Peyer's patch (tissue), 4 donors: ENCODE measurements around the gene TMA7. TPM values are rescaled to one million over a fixed set of nuclear protein-coding genes. Genes with fewer than 3 reads are reported as not detected.

Experiments used
- DNase-seq, 3 donors: peaks; one replicate each; pipeline ENCODE4 v3.0.0-alpha.2; 2017 to 2019
- H3K27ac ChIP-seq, 4 donors: fragments of 200-600 bp; sonication (generic); one replicate each; pipeline ENCODE4 v1.5.1; 2016 to 2019
- H3K27me3 ChIP-seq, 2 donors: fragments of 200-600 bp; sonication (generic); one replicate each; pipeline ENCODE4 v1.5.1; 2019
- H3K36me3 ChIP-seq, 3 donors: fragments of 200-600 bp; sonication (generic); one replicate each; pipeline ENCODE4 v1.5.1; 2016 to 2019
- H3K4me1 ChIP-seq, 4 donors: fragments of 200-600 bp; sonication (generic); one replicate each; pipeline ENCODE4 v1.5.1; 2016 to 2019
- H3K4me3 ChIP-seq, 4 donors: fragments of 200-600 bp; sonication (generic); 1 replicate in 3 of 4; 2 replicates in 1 of 4; pipeline ENCODE4 v1.5.1; 2016 to 2019; ENCODE audit warnings: mild to moderate bottlenecking in 1 of 4
- H3K9me3 ChIP-seq, 4 donors: fragments of 200-600 bp; sonication (generic); one replicate each; pipeline ENCODE4 v1.5.1; 2016 to 2019; ENCODE audit warnings: mild to moderate bottlenecking in 1 of 4
- POLR2A ChIP-seq, 2 donors: fragments of 450-650 bp; IDR thresholded peaks; one replicate each; pipeline ENCODE4 v1.5.1; 2017; ENCODE audit warnings: antibody characterized with exemption in 2 of 2, mild to moderate bottlenecking in 2 of 2, moderate library complexity in 2 of 2
- total RNA-seq, 4 donors: library from RNA; depleted of rRNA; stranded (reverse); fragments of >200 nt; gene quantifications; one replicate each; pipeline ENCODE4 v1.1.0, GENCODE V29; 2016
- TF ChIP-seq, protein P1 (sequence below), 6 experiments: fragments of 450-650 bp in 4 of 6; fragments of 200-600 bp in 2 of 6; sonication (generic) in 1 of 6; IDR thresholded peaks; one replicate each; pipeline ENCODE4 v1.5.1; 2017 to 2019; ENCODE audit warnings: antibody characterized with exemption in 6 of 6, mild to moderate bottlenecking in 3 of 6, moderate library complexity in 1 of 6

Gene TMA7
- total RNA-seq, 4 donors from 2014 or later, result 142 to 246 (median 153) TPM

DNA sequence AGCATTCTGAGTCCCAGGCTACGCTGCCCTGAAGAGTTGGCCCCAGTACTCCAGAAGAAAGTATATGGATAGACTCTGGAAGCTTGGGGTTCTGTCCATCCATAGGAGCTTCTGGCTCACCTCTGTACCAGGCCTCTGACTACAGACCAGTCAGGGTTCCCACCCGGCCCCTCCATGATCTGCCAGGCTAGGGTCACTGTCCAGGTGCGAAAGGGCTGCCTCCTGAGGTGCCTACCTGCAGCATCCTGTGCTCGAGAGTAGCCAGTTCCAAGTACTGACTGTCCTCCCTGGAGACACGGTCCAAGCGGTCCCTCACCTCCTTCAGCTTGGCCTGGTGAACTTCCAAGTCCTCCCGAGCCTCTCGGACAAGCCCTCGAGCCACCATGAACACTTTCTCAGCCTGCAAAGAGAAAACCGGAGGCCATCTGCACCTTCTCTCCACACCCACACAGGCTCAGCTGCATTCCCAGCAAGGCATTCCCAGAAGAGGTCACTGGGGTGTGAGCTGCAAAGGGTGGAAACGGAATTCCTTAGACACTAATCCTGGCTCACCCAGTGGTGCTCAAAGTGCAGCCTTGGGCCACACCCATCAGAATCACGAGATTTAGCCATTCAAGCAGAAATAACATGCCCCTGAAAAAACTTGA, 6.5 kb upstream of the TMA7 start:
- Histone ChIP-seq H3K4me3 (peak overlapping the region in 2 of 4 donors; percentile 24 to 26), H3K9me3 (no peaks in the 10 kb centered on the region), H3K36me3 (peaks cover 0 to 5% (median 0%) of the 10 kb centered on the region in 3 donors), H3K27ac (peak overlapping the region in 3 of 4 donors; percentile 67 to 86 (median 77)), H3K27me3 (no peaks in the 10 kb centered on the region), H3K4me1 (peaks cover 3 to 41% (median 10%) of the 10 kb centered on the region in 4 donors)
- TF ChIP-seq, protein P1, sequence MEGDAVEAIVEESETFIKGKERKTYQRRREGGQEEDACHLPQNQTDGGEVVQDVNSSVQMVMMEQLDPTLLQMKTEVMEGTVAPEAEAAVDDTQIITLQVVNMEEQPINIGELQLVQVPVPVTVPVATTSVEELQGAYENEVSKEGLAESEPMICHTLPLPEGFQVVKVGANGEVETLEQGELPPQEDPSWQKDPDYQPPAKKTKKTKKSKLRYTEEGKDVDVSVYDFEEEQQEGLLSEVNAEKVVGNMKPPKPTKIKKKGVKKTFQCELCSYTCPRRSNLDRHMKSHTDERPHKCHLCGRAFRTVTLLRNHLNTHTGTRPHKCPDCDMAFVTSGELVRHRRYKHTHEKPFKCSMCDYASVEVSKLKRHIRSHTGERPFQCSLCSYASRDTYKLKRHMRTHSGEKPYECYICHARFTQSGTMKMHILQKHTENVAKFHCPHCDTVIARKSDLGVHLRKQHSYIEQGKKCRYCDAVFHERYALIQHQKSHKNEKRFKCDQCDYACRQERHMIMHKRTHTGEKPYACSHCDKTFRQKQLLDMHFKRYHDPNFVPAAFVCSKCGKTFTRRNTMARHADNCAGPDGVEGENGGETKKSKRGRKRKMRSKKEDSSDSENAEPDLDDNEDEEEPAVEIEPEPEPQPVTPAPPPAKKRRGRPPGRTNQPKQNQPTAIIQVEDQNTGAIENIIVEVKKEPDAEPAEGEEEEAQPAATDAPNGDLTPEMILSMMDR (IDR thresholded peaks at IDR 0.05), result no peak
- peak in 1 of 2 donors; percentile 56 for TF ChIP-seq POLR2A (IDR thresholded peaks at IDR 0.05)
- DNase-seq, result peak in 2 of 3 donors; percentile 79

DNA sequence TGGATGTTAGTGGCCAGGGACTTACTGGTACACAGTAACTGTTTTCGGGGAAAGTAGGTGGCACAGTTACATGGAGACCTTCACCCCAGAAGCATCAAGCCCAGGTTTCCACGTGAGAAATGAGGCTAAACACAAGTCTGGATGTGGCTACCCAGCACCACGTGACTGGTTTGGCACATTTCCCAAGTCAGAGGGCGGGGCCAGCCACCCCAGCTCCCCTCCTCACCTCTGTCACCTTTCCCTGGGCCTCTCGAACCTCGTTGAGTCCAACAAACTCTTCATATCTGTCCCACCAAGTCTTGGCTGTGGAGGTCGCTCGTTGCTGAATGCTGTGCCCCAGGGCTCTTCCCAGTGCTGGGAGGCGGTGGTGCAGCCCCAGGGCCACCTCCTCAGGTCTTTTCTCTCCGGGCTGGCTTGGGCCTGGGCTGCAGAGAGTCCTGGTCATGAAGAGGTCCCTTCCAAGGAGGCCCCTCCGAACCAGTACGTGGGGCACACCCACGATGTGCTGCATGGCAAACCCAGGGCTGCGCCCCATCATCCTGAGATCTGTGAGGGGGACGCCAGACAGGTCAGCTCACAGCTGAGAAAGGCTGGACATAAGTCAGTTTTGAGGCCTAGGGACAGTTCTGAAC, 5.3 kb upstream of the TMA7 start:
- TF ChIP-seq, protein P1 (IDR thresholded peaks at IDR 0.05), result no peak
- no peak for TF ChIP-seq POLR2A (IDR thresholded peaks at IDR 0.05)
- H3K27ac ChIP-seq, result peak overlapping the region in 3 of 4 donors; percentile 50 to 86 (median 77)

DNA sequence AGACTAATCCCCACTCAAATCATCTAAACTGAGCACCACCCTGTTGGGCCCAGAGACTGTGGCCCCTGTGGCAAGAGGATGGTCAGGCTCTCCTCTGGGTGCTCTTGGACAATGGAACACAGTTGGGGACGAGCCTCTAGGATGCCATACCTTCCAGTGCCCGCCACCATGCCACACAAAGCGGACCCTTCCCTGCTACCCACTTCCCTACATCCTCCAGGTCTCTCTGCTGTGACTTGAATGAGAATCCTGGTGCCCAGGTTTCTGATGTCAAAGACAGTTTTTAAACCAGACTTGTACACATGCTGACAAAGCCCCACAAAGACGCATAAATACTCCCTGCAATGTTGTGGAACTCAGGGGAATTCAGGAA, 4.8 kb upstream of the TMA7 start:
- no peak for TF ChIP-seq POLR2A (IDR thresholded peaks at IDR 0.05)
- TF ChIP-seq, protein P1 (IDR thresholded peaks at IDR 0.05), result no peak
- Histone ChIP-seq H3K4me1 (peaks cover 3 to 46% (median 8%) of the 10 kb centered on the region in 4 donors), H3K36me3 (peaks cover 0 to 5% (median 0%) of the 10 kb centered on the region in 3 donors), H3K27ac (peak overlapping the region in 2 of 4 donors; percentile 5 to 86), H3K27me3 (no peaks in the 10 kb centered on the region), H3K9me3 (no peaks in the 10 kb centered on the region), H3K4me3 (no peak overlapping the region)
- DNase-seq, result no peak

More for the DNA sequence above, 5.3 kb upstream of the TMA7 start:
- Histone ChIP-seq H3K4me1 (peaks cover 5 to 50% (median 10%) of the 10 kb centered on the region in 4 donors), H3K36me3 (peaks cover 0 to 5% (median 0%) of the 10 kb centered on the region in 3 donors), H3K27me3 (no peaks in the 10 kb centered on the region), H3K4me3 (no peak overlapping the region), H3K9me3 (no peaks in the 10 kb centered on the region)
- peak in 2 of 3 donors; percentile 64 to 69 for DNase-seq

DNA sequence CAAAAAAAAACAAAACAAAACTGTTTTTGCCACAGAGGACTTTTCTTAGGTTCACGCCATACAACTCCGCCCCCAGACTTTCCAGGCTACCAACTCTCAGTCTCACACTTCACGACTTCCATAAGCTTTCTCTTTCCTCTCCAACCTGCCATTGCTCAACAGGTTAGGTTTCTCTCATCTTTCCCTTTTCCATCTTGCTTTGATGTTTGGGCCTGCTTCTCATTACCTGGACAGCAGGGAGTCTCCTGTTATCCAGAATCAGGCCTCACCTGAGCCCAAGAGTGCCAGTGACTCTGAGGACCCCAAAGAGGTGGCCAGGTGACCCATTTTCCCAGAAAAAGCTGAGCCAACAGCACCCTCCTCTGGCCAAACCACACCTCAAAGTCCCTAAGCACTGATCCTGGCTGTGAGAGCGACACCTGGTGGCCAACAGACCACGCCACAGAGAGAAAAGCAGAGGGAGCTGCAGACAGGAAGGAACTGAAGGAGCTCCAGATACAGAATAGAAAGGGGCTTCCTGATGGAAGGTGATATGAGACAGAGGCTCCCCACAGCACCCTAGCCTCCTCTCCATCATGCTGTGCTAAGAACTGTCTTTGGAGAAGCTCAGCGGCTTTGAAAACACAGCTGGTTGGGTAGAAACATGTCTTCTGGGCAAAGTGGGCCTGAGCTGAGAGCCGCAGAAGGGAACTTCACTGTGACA, 4.1 kb upstream of the TMA7 start:
- no peaks in the 10 kb centered on the region for H3K27me3 ChIP-seq
- peaks cover 0 to 5% (median 0%) of the 10 kb centered on the region in 3 donors for H3K36me3 ChIP-seq
- peak; percentile 83 to 95 (median 91) for DNase-seq
- peak in 1 of 2 donors; percentile 10 for TF ChIP-seq POLR2A (IDR thresholded peaks at IDR 0.05)
- TF ChIP-seq, protein P1 (IDR thresholded peaks at IDR 0.05), result peak; percentile 96 to 100 (median 100)
- no peaks in the 10 kb centered on the region for H3K9me3 ChIP-seq
- peak overlapping the region in 2 of 4 donors; percentile 5 to 86 for H3K27ac ChIP-seq
- no peak overlapping the region for H3K4me3 ChIP-seq
- peaks cover 0 to 40% (median 8%) of the 10 kb centered on the region in 4 donors for H3K4me1 ChIP-seq

DNA sequence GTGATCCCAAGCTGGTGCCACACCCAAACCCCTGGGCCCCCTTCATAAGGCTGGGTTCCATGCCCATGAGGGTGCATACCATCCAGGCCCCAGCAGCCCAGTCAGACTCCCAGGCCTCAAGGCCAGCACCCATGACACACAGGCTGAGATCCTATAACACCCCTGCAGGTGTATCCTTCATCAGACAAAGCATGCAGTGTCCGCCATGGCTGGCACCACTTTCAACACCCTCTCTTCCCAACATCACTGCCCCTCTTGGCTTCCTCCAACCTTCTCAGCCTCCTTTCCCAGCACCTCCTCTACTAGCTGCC, 3.6 kb upstream of the TMA7 start:
- Histone ChIP-seq H3K4me1 (peaks cover 0 to 42% (median 12%) of the 10 kb centered on the region in 4 donors), H3K9me3 (no peaks in the 10 kb centered on the region), H3K27ac (peak overlapping the region in 1 of 4 donors; percentile 12), H3K4me3 (no peak overlapping the region), H3K27me3 (no peaks in the 10 kb centered on the region), H3K36me3 (peaks cover 0 to 5% (median 0%) of the 10 kb centered on the region in 3 donors)
- DNase-seq, result no peak
- TF ChIP-seq, protein P1 (IDR thresholded peaks at IDR 0.05), result no peak
- TF ChIP-seq POLR2A (IDR thresholded peaks at IDR 0.05), result no peak
